GM12892 (cell line): Measurements from ENCODE around the gene SYNE1.
A peak's percentile ranks its signal among the peaks of the same experiment; 100 is the strongest.

Experiments used
- DNase-seq: peaks from one replicate; pipeline ENCODE4 v3.0.0; 2011; ENCODE audit not compliant: insufficient read length
- FAIRE-seq: peaks from 2 replicates; lab custom pipeline; 2011; peaks lifted over from hg19 to GRCh38; lab: Jason Lieb, UNC
- POLR2A ChIP-seq: IDR thresholded peaks from 2 replicates; pipeline ENCODE4 v1.6.1; 2011; ENCODE audit warnings: low read depth, low read length, control low read depth
- POLR2AphosphoS5 ChIP-seq: IDR thresholded peaks from 2 replicates; pipeline ENCODE4 v1.6.1; 2011; ENCODE audit warnings: low read depth, low read length, control low read depth
- TAF1 ChIP-seq: IDR thresholded peaks from 2 replicates; pipeline ENCODE4 v1.6.1; 2011; ENCODE audit warnings: low read depth, mild to moderate bottlenecking, control low read depth, low read length, borderline replicate concordance

The SYNE1 gene

DNA sequence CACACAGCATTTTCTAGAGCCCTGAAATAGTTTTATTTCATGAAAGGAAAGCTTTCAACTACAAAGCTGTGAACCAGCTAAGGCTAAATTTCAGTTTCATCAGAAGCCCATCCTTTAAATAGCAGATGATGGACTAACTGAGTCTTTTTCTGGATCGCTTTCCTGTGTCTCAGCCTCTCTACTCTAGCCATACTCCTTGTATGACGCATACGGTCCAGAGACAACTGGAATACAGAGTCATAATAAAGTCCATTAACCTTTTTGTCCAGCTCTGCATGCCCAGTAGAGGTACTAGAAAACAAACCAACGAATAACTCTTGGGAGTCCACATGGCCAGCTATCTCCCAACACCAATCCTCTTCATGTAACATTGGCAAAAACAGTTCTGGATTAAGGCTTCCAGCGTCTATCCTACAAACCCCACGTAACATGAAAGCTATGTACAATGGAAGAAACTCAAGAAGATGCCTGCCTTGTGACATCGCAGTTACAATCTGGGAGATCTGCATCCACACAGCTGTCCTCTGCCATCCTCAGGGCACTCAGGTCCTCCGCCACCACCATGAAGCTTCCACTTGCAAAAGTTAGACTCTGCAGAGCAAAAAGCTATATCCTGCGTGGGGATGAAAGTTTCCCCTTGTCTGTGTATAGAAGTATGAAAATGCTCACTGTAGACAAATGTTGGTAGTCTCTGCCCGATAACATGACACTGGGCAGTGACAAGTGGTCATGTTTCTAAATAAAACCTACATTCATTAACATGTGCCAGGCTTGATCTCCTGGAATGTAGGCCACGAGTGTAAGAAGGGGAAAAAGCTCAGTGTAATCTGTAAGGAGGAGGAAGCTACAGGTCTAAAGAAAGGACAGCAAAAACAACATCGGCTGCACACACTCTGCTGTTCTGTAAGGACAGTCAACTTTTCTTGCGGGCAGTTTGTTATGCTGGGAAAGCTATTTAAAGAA is 469.2 kb downstream of the SYNE1 start:
- no peak for DNase-seq
- peak; percentile 88 for FAIRE-seq
- no peak for TF ChIP-seq TAF1
- TF ChIP-seq POLR2AphosphoS5, result no peak
- TF ChIP-seq POLR2A, result no peak

DNA sequence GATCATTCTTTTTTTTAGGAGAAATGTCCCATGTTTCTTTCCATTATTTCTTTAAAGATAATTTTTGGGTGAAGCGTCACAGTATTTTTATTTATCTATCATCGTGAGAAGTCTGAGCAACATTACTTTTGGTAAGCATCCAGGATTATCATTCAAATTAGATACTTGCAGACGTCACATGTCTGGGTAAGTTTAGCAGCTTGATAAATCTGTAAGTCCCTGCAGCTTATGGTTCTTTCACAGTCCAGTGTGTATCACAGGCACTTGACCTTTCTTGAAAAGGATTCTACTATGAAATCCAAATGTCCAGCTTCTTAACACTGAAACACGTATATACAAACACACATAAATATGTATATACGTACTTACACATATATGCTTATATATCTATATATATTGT is 470.3 kb downstream of the SYNE1 start:
- TF ChIP-seq POLR2AphosphoS5 (no peak), POLR2A (no peak), TAF1 (no peak)
- FAIRE-seq, result no peak

DNA sequence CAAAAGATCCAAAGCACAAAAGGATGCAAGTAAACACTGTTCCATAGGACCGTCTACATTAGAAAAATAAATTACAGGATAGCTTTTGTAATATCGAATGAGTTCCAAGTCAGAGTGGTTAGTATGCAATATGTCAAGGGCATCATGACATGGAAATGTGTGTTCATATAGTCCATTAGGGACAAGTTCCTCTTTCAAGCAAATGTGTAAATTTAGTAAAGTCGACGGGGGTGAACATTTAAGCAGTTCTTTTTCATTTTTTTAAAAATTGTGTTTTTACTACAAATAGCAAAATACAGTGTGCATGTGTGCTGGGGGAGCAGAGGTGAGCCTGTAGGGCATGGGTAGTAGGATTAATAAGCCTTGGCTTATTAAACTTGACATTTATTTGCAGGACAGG is 470.7 kb downstream of the SYNE1 start:
- TF ChIP-seq POLR2AphosphoS5 (no peak), POLR2A (no peak), TAF1 (no peak)
- FAIRE-seq (no peak), DNase-seq (no peak)

More for the DNA sequence above, 470.3 kb downstream of the SYNE1 start:
- no peak for DNase-seq

DNA sequence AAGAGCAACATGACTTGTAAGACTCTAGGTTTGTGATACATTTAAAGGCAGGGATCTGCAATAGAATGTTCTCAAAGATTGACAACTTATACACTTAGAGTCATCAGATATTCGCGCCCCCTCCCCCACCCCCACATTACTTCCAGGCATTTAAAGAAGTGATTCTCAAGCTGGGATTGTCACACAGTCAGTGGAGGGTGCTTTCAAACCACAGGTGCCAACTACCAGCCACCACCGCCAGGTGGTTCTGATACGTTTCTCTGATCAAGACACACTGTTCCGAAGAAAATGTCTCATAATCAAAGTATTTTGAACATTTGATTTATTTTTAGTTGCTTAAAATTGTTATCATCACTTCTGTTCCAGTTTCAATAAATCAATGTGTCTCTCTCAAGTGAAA is 472.2 kb downstream of the SYNE1 start:
- TF ChIP-seq POLR2AphosphoS5, result no peak
- TF ChIP-seq TAF1, result no peak
- no peak for TF ChIP-seq POLR2A
- DNase-seq (no peak), FAIRE-seq (no peak)

DNA sequence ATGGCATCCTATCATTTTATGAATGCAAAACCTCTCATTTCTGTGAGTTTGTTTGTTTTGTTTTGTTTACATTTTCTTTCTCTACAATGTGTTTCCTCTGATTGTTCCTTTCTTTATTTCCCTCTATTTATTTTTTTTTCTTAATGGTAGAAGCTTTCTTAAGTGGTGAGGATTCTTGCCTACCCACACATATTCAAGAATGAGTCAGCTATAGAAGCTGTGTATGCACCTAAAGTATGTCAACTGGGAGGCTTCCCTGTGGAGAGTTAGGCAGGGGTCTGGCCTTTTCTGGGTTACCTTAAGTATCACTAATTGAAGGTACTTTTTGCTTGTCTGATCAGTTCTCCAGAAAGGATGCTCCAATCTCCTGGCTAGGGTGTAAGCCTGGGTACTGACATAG is 475.7 kb downstream of the SYNE1 start:
- TF ChIP-seq POLR2A (no peak), POLR2AphosphoS5 (no peak), TAF1 (no peak)
- FAIRE-seq (no peak), DNase-seq (no peak)

DNA sequence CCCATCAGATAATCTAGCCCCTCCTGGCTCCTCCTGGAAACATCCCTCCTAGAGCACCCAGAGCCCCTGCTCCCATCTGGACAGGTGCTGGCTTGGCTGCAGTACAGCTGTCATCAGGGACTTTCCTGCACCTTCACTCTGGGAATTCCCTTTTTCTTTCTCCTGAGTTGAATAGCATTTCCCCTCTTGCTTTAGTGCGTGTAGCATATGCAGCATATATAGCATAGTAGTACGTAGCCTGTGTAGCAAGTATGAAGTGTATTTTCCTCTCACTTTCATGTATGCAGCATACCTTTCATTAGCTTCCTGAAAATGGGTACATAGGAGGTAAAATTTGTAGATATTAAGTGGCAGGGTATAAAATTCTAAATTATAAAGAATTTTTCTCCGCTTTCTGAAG is 476.8 kb downstream of the SYNE1 start:
- FAIRE-seq (peak; percentile 95), DNase-seq (no peak)
- TF ChIP-seq POLR2A, result no peak
- no peak for TF ChIP-seq POLR2AphosphoS5
- TF ChIP-seq TAF1, result no peak

DNA sequence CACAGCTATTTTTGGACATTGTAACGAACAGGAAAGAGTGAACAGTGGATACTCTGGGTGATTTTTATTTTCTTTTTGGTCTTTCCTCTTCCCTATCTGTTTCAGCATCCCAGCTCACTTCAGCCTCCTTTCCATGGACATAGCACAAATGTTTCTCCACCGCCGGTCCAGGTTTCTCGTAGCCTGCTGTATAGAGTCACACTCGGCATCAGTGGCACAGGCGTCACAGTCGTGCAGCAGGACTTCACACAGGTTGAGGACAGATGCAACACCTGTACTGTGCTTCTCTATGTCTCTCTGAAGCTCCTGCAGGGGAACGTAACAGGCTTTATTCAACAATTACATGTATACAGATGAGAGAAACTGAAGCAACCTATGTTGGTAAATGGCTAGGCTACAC is 481.4 kb downstream of the SYNE1 start:
- TF ChIP-seq POLR2A (no peak), TAF1 (no peak), POLR2AphosphoS5 (no peak)
- FAIRE-seq (no peak), DNase-seq (no peak)

DNA sequence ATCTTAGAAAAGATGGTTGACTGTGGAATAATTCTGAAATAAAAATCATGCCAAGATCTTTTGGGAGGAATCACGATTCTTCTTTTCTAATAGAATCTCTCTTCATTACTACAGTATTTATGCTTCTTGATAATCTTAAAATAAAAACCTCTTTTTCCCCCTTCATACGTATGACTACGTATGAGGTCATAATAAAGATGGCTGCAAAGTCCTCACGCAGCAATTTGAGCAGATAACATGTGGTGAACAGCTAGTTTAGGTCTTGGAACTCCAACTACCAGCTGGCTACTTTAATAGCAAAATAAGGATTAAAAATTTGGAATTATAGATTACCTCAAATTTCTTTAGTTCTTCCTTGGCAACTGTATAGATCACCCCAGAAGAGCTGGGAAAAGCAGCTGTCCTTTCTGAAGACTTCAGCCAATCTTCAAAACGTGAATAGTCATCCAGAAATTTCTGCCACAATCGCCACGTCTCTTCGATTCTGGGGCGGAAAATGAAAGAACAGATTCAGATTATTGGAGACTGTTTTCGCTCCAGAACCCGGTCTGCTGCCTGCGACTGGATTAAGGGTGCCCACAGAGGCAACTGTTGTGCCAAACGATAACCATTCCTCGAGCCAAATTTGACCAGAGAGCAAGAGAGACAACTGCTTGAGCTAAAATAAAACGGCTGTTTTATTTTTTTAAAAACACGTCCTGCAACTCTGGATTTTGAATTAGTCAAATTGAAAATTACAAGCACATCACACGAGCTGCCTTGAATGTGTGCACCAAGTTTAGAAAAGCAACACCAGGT is 482.4 kb downstream of the SYNE1 start:
- FAIRE-seq (no peak), DNase-seq (no peak)
- TF ChIP-seq TAF1 (no peak), POLR2AphosphoS5 (no peak), POLR2A (no peak)

DNA sequence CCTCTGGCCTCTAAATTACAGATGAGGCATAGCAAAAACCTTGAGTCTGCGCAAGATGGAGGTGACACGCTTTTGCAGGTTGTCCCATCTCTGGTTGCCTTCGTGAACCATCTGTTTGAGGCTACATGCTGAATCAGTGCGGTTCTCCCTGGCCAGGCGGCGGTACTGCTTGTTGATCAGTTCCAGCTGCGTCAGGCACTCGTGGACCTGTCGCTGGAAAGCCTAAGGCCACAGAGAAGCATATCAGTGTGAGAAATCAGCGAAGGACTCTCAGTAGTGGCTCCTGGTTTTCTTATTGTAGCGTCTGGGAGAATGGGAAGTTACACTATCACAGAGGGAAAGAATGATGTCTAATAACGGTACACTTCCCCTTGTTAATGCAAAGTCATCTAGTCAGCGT is 485.2 kb downstream of the SYNE1 start:
- FAIRE-seq (no peak), DNase-seq (no peak)

DNA sequence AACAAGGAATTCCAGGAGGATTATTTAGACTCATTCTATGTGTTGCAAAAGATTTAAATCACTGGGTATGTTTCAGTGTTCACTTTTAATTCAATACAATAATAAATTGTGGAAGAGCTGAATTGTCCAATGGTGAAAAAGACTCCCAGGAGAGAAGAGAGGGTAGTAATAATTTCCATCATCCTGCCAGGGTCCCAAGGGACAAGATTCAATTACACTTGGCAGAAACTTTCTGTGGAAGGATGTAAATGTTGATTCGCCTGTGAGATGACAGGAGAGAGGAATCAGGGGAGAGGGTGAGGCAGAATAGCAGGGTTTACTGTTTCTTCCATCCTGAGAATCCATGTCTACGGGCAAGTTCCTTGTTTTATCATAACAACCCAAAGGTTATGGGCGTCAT is 487.0 kb downstream of the SYNE1 start:
- DNase-seq (no peak), FAIRE-seq (no peak)
- TF ChIP-seq POLR2A (no peak), TAF1 (no peak), POLR2AphosphoS5 (no peak)

More for the DNA sequence above, 485.2 kb downstream of the SYNE1 start:
- TF ChIP-seq POLR2A (no peak), POLR2AphosphoS5 (no peak), TAF1 (no peak)

DNA sequence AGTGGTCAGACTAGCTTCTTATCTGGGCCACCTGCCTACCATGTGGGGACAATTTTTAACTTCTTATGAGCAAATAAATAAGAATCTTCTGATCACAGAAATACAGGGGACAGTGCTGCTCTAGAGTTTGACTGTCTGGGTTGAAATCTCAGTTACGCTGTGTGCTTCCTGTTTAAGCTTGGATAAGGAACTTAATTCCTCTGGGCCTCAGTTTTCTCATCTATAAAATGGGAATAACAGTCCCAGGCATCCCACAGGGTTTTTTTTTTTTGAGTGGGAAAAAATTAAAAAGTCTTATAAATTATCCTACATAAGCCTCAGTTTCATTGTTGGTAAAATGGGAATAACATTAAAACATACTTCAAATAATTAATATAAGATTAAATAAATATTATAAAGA is 488.8 kb downstream of the SYNE1 start:
- TF ChIP-seq POLR2A, result no peak
- TF ChIP-seq POLR2AphosphoS5, result no peak
- no peak for TF ChIP-seq TAF1

More for the DNA sequence above, 488.8 kb downstream of the SYNE1 start:
- DNase-seq (no peak), FAIRE-seq (no peak)
